Measurements from ENCODE around the gene ATP2A1.
"Not testable (repeated sequence)": the region's sequence is repeated elsewhere in the genome, so short reads cannot be mapped to it uniquely, and the experiment has no call there.

- TF ChIP-seq CTCF (IDR thresholded peaks at IDR 0.05); ZFX (IDR thresholded peaks at IDR 0.05; ENCODE audit: borderline replicate concordance): not testable (repeated sequence)
These were observed 12.1 kb downstream of the ATP2A1 start for GRCh38 chr16:28890355-28890754.
